Esophagus mucosa (tissue), 1 donor: Measurements from ENCODE around the gene GRIN3A. TPM values are rescaled to one million over a fixed set of nuclear protein-coding genes. Genes with fewer than 3 reads are reported as not detected.
"Not testable (repeated sequence)": the region's sequence is repeated elsewhere in the genome, so short reads cannot be mapped to it uniquely, and the experiment has no call there.

Experiments used
- ATAC-seq: fragments of 200-7000 bp; cut with Tn5 transposase; one replicate; pipeline ENCODE4 v1.9.1; 2020
- total RNA-seq: library from RNA; stranded (reverse); gene quantifications from one replicate; pipeline ENCODE4 v1.2.4, GENCODE V29; 2023
- donor health status: DM: yes; HTN: yes; CAD: no.

The GRIN3A gene
- total RNA-seq, 1 donor from 2014 or later, result not detected

DNA sequence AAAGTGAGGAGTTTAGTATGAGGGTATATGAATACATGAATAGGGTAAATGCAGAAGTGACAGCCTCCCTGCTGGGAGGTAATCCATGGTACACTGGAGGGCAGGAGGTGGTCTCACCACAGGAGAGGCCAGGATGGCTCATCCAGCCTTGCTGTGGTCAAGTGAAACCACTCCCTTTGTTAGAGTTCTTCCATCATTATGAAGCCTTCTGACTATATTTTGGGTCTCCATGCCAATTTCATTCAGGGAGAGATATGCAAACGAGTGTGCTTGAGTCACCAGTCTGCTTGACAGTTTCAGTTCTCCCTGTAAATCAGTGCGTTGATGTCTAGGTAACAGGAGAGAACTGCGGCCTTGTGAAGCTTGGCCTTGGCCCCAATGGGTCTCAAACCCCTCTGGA is 160.1 kb downstream of the GRIN3A start:
- no peak for ATAC-seq

- ATAC-seq, result no peak
These were observed 163.6 kb downstream of the GRIN3A start for GRCh38 chr9:101574731-101575333.

DNA sequence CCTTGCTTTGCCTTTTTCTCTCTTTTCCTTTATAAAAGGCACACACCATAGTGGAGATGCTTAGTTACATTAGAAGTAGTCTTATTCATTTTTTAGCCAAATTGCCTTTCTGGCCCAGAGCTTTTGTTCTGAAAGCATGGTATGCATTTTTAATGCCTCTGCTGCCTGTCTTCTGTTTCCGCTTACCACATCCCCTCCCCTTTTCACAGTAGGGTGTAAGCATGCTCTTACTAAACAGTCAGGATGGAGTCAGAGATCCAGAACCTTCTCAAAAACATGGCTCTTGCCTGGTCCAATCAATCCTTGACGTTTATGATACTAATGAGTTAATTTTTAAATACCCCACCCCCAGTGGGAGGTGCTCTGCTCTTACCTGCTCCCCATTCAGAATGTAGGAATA is 166.1 kb downstream of the GRIN3A start:
- no peak for ATAC-seq

- ATAC-seq, result no peak
These were observed 167.3 kb downstream of the GRIN3A start for GRCh38 chr9:101571114-101571513.

DNA sequence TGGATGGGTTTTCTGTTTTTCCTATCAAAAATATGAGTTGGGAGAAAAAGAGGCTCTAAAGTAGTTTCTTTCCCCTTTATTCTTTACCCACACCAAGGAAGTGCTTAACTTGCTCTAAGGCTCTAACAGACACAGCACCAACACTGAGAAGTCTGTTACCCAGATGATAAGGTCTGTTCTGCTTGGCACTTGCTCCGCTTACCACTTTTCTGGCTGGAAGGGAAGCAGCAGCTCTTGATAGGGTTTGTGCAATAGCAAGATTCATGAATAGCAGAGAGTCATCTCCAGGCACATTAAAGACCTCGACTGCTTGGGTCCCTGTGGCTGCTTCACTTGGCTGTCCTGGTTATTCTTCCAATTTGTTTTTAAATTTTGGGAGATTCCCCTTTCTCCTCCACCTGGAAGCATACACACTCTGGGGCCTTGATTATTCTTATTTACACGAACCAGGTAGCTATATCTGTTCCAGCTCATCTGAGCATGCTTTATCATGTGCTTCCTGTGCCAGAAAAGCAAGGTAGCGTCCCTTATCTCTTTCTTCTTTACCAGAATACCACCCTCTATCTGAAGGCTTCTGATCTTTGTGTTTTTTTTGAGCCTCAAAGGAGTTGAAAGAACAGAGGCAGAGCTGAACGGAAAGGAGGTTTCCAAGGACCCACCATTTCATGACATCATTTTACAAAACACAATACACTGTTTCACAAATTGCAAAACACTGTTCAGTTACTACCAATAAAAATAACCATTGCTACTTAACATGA is 168.5 kb downstream of the GRIN3A start:
- ATAC-seq, result no peak

GRCh38 chr9:101567725-101568350 is 170.6 kb downstream of the GRIN3A start:
- no peak for ATAC-seq

GRCh38 chr9:101566904-101567724 is 171.3 kb downstream of the GRIN3A start:
- ATAC-seq, result peak; percentile 60

- ATAC-seq, result no peak
These were observed 174.2 kb downstream of the GRIN3A start for GRCh38 chr9:101564252-101564651.

DNA sequence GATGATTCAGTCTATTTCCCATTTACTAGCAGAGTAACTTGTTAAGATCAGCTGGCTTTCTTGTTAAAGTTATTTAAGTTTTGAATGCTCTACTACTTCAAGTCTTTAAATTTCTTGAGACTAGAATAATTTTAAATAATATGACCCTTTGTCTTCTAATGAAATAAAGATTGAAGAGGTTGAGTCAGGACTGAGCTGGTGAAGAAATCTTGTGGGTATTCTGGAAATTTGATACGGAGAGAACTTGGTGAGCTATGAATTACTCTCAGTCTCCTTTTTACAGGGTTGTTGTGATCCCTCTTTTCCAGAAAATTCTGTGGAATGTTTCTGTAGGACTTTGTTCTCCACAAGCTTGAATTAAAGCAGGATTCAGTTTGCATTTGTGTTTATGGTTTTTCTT is 175.5 kb downstream of the GRIN3A start:
- no peak for ATAC-seq

GRCh38 chr9:101561740-101562139 is 176.7 kb downstream of the GRIN3A start:
- ATAC-seq, result no peak

- not testable (repeated sequence) for ATAC-seq
These were observed 188.9 kb downstream of the GRIN3A start for GRCh38 chr9:101549472-101550098.

DNA sequence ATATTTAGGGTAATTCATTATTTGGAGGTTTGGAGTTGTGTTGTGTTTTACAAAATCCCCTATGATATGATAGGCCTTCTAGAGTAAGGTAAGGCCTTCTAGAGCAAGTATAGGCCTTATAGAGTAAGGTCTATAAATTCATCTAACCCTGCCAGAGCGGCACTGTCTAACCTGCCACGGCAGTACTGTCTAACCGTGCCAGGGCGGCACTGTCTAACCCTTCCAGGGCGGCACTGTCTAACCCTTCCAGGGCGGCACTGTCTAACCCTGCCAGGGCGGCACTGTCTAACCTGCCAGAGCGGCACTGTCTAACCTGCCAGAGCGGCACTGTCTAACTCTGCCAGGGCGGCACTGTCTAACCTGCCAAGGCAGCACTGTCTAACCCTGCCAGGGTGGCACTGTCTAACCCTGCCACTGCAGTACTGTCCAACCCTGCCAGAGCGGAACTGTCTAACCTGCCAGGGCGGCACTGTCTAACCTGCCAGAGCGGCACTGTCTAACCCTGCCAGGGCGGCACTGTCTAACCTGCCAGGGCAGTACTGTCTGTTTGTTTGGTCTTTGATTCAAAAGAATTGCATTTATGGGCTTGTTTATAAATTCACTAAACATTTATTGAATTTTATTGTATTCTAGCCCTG is 195.2 kb downstream of the GRIN3A start:
- peak; percentile 97 for ATAC-seq

DNA sequence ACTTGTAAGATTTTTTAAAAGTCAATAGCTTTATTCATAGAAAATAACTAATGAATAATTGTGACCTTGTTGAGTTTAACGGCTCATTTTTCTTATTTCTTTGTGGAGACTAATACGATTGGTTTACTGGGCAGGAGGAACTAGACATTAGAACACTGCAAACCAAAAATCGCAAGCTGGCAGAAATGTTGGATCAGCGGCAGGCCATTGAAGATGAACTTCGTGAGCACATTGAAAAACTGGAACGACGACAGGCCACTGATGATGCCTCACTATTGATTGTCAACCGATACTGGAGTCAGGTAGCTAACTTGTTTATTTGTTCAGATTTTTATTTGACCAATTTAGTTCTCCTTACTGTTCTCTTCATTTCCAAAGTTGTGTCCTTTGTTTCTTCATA is 198.4 kb downstream of the GRIN3A start:
- no peak for ATAC-seq

DNA sequence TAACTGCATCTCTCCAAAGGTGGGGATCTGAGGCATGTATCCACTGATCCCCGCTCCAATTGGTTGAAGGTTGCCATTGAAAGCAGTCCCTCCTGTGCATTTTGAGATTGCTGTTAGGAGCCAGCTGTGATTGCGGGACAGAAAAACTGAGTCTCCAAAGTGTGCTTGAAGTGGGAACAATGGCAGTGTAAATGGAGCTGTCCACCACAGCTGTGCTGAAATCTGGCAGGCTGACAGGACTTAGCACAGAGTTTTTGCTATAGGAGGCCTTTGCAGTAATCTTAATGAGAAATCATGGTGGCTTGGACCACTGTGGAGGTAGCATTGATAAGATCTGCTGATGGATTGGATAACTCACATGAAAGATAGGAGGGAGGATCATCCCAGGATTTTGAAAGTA is 201.5 kb downstream of the GRIN3A start:
- ATAC-seq, result no peak

GRCh38 chr9:101536351-101536750 is 202.1 kb downstream of the GRIN3A start:
- no peak for ATAC-seq

- ATAC-seq, result peak; percentile 99
These were observed 204.9 kb downstream of the GRIN3A start, which contains the start of gene RNF20 for GRCh38 chr9:101533334-101534204. RNF20 (plus strand) TSS chr9:101533853; CDS start chr9:101535424, 1,571 bp downstream.

GRCh38 chr9:101530076-101530711 is 208.3 kb downstream of the GRIN3A start:
- peak; percentile 63 for ATAC-seq

DNA sequence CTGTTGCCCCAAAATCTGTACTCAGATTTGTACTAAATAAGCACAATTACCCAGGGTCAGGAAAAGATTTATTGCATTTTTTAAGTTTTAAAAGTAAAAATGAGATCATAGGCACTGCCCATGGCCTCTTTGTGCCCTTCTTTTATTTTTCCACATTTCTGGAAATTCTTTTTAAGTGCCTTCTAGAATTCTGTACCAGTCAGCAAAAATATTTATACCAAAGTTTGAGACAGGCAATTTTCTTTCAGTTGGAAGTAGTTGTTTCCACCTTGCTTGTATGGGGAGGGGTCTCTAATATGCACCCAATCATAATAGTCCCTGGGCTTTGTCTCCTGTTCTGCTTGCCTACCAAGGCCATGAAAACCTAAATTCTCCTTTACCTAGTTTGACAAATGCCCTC is 210.4 kb downstream of the GRIN3A start:
- no peak for ATAC-seq

GRCh38 chr9:101527066-101527465 is 211.4 kb downstream of the GRIN3A start:
- ATAC-seq, result peak; percentile 42

GRCh38 chr9:101524371-101524770 is 214.1 kb downstream of the GRIN3A start:
- no peak for ATAC-seq
